WERI-Rb-1 (cell line): ENCODE data around the gene ICAM5.
"Not testable (repeated sequence)": the region's sequence is repeated elsewhere in the genome, so short reads cannot be mapped to it uniquely, and the experiment has no call there.

Source experiments
- DNase-seq: peaks from one replicate; pipeline ENCODE4 v3.0.0-alpha.2; 2020
- H3K27ac ChIP-seq: fragments of 250-450 bp; sonication (Bioruptor Pico); 2 replicates; pipeline ENCODE4 v1.5.1; 2020; ENCODE audit warnings: mild to moderate bottlenecking, moderate library complexity
- H3K27me3 ChIP-seq: fragments of 250-450 bp; sonication (Bioruptor Pico); 2 replicates; pipeline ENCODE4 v1.5.1; 2021; ENCODE audit warnings: mild to moderate bottlenecking, low read depth, moderate library complexity; ENCODE audit not compliant: insufficient read depth, severe bottlenecking
- H3K36me3 ChIP-seq: fragments of 250-450 bp; sonication (Bioruptor Pico); 2 replicates; pipeline ENCODE4 v1.5.1; 2020; ENCODE audit warnings: mild to moderate bottlenecking, moderate library complexity
- H3K4me3 ChIP-seq: 2 replicates; pipeline ENCODE4 v1.5.1; 2011; ENCODE audit warnings: low read depth, mild to moderate bottlenecking, control low read depth, low read length
- H3K9me3 ChIP-seq: fragments of 250-450 bp; sonication (Bioruptor Pico); 2 replicates; pipeline ENCODE4 v1.5.1; 2021; ENCODE audit warnings: mild to moderate bottlenecking, moderate library complexity; ENCODE audit not compliant: severe bottlenecking
- TF ChIP-seq, protein P1 (sequence below): IDR thresholded peaks from 2 replicates; pipeline ENCODE4 v1.5.1; 2011; ENCODE audit warnings: low read depth, mild to moderate bottlenecking, control low read depth, inconsistent platforms, low read length

Gene ICAM5

DNA sequence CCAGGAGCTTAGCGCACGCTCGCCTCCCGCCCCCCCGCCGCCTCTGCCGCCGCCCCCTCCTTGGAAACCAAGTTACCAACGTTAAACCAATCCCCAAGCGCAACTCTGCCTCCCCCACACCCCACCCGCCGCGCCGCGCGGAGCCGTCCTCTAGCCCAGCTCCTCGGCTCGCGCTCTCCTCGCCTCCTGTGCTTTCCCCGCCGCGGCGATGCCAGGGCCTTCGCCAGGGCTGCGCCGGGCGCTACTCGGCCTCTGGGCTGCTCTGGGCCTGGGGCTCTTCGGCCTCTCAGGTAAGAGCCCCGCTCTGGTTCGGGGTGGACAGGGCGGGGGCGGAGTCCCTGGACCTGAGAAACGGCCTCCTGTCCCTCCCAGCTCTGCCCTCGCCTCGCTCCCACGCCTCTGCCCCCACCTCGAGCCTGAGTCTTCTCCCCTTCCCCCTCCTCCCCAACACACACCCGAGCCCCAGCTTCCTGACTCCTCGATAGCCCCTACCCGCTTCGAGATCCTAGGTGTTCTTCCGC lies at the start of gene ICAM5:
ICAM5 (plus strand) TSS at position 117 of the 521 bp plus-strand sequence; CDS start at position 209, 92 bp downstream.
- Histone ChIP-seq H3K36me3 (peaks cover 15% of the 10 kb centered on the region), H3K27ac (no peak within 1 kb of the TSS), H3K27me3 (peaks cover 9% of the 10 kb centered on the region), H3K4me3 (peak within 1 kb of the TSS; percentile 63), H3K9me3 (no peaks in the 10 kb centered on the region)
- TF ChIP-seq, protein P1, sequence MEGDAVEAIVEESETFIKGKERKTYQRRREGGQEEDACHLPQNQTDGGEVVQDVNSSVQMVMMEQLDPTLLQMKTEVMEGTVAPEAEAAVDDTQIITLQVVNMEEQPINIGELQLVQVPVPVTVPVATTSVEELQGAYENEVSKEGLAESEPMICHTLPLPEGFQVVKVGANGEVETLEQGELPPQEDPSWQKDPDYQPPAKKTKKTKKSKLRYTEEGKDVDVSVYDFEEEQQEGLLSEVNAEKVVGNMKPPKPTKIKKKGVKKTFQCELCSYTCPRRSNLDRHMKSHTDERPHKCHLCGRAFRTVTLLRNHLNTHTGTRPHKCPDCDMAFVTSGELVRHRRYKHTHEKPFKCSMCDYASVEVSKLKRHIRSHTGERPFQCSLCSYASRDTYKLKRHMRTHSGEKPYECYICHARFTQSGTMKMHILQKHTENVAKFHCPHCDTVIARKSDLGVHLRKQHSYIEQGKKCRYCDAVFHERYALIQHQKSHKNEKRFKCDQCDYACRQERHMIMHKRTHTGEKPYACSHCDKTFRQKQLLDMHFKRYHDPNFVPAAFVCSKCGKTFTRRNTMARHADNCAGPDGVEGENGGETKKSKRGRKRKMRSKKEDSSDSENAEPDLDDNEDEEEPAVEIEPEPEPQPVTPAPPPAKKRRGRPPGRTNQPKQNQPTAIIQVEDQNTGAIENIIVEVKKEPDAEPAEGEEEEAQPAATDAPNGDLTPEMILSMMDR = no peak
- peak; percentile 49 for DNase-seq

DNA sequence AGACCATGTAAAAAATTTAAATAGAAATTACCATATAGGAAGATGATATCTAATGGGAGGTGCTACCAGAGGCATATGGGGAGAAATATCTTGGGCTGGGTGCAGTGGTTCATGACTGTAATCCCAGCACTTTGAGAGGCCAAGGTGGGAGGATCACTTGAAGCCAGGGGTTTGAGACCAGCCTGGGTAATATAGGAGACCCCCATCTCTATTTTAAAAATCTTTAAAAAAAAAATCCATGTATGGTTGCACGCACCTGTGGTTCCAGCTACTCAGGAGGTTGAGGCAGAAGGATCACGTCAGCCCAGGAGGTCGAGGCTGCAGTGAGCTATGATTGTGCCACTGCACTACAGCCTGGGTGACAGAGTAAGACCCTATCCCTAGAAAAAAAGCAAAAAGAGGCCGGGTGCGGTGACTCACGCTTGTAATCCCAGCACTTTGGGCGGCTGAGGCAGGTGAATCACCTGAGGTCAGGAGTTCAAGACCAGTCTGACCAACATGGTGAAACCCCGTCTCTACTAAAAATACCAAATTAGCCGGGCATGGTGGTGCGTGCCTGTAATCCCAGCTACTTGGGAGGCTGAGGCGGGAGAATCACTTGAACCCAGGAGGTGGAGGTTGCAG lies 47.8 kb upstream of the ICAM5 start:
- not testable (repeated sequence) for H3K9me3 ChIP-seq, DNase-seq, H3K27me3 ChIP-seq, H3K36me3 ChIP-seq, H3K4me3 ChIP-seq, H3K27ac ChIP-seq

- TF ChIP-seq, protein P1 = no peak
- Histone ChIP-seq H3K9me3 (no peaks in the 10 kb centered on the region), H3K4me3 (no peak overlapping the region), H3K27me3 (no peaks in the 10 kb centered on the region), H3K27ac (no peak overlapping the region), H3K36me3 (no peaks in the 10 kb centered on the region)
- DNase-seq = no peak
Observed at GRCh38 chr19:10243606-10244005, 46.1 kb upstream of the ICAM5 start.

DNA sequence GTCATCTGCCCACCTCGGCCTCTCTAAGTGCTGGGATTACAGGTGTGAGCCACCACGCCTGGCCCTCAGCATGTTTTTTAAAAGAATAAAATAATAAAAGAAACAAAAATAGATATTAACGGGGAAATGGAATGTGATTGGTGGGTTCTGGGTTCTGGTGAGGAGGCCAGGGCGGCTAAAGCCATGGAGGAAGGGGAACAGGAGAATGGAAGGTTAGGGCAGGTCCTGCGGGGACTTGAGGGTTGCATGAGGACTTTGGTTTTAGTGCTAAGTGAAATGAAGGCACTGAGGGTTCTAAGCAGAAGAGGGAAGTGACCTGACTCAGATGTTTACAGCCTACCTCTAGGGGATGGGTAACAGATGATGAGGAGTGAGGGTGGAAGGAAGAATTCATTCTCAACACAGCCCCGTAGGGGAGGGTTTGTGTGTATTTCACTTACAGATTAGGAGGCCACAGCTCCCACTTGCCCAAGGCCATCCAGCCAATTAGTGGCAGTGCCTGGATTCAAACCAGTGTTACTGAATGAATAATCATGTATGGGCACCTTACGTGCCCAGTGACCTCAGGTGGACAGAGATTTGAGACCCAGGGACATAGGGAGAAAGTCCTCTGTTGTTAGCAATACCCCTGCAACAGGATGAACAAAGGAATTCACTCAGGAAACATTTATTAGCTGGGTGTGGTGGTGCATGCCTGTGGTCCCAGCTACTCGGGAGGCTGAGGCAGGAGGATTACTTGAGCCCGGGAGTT lies 44.4 kb upstream of the ICAM5 start:
- no peak overlapping the region for H3K27ac ChIP-seq

GRCh38 chr19:10246511-10246910 lies 43.2 kb upstream of the ICAM5 start:
- H3K9me3 ChIP-seq = no peaks in the 10 kb centered on the region
- DNase-seq = no peak
- H3K36me3 ChIP-seq = no peaks in the 10 kb centered on the region
- TF ChIP-seq, protein P1 = no peak
- H3K4me3 ChIP-seq = no peak overlapping the region
- no peak overlapping the region for H3K27ac ChIP-seq
- H3K27me3 ChIP-seq = no peaks in the 10 kb centered on the region

More for the DNA sequence above, 44.4 kb upstream of the ICAM5 start:
- Histone ChIP-seq H3K9me3 (no peaks in the 10 kb centered on the region), H3K36me3 (no peaks in the 10 kb centered on the region), H3K27me3 (no peaks in the 10 kb centered on the region), H3K4me3 (no peak overlapping the region)
- no peak for DNase-seq
- TF ChIP-seq, protein P1 = no peak
